PFSK-1 (cell line): ENCODE measurements around the gene MYOF.

Source experiments
- FOXP2 ChIP-seq: optimal IDR thresholded peaks from 2 replicates; pipeline ENCODE3; 2011; ENCODE audit warnings: borderline replicate concordance, control low read depth, inconsistent platforms; ENCODE audit not compliant: insufficient read depth; ENCODE audit errors: extremely low read length, extremely low read depth
- POLR2AphosphoS5 ChIP-seq: IDR thresholded peaks from 2 replicates; pipeline ENCODE4 v1.6.1; 2012; ENCODE audit warnings: low read depth, mild to moderate bottlenecking, control low read depth, low read length, moderate library complexity
- REST ChIP-seq, 2 experiments: IDR thresholded peaks; 2 replicates each; pipeline versions ENCODE4 v1.6.1 to v1.8.0; 2011 to 2012; ENCODE audit warnings: low read depth in 2 of 2, low read length in 2 of 2, control low read depth in 1 of 2, inconsistent platforms in 1 of 2, mild to moderate bottlenecking in 1 of 2, moderate library complexity in 1 of 2; ENCODE audit not compliant: insufficient read depth in 1 of 2
- SIN3A ChIP-seq: IDR thresholded peaks from 2 replicates; pipeline ENCODE4 v1.6.1; 2012; ENCODE audit warnings: mild to moderate bottlenecking, low read length, moderate library complexity, borderline replicate concordance; ENCODE audit not compliant: insufficient read depth
- TAF1 ChIP-seq: IDR thresholded peaks from 2 replicates; pipeline ENCODE4 v1.6.1; 2012; ENCODE audit warnings: low read length, control low read depth, borderline replicate concordance; ENCODE audit not compliant: insufficient read depth

The MYOF gene

GRCh38 chr10:93514521-93514920 is 32.4 kb upstream of the MYOF start:
- no peak for TF ChIP-seq TAF1
- no peak for TF ChIP-seq FOXP2
- no peak for TF ChIP-seq REST (IDR thresholded peaks at IDR 0.05; ENCODE audit: insufficient read depth in 1 of 2, low read depth in 2 of 2, low read length in 2 of 2)
- TF ChIP-seq POLR2AphosphoS5: no peak
- no peak for TF ChIP-seq SIN3A

GRCh38 chr10:93513091-93513490 is 31.0 kb upstream of the MYOF start:
- no peak for TF ChIP-seq SIN3A
- TF ChIP-seq FOXP2: no peak
- no peak for TF ChIP-seq REST (IDR thresholded peaks at IDR 0.05; ENCODE audit: insufficient read depth in 1 of 2, low read depth in 2 of 2, low read length in 2 of 2)
- TF ChIP-seq POLR2AphosphoS5: no peak
- TF ChIP-seq TAF1: no peak

- TF ChIP-seq FOXP2: no peak
- no peak for TF ChIP-seq REST (IDR thresholded peaks at IDR 0.05; ENCODE audit: insufficient read depth in 1 of 2, low read depth in 2 of 2, low read length in 2 of 2)
- no peak for TF ChIP-seq SIN3A
- no peak for TF ChIP-seq TAF1
- TF ChIP-seq POLR2AphosphoS5: no peak
Measured at GRCh38 chr10:93512565-93512964, 30.4 kb upstream of the MYOF start.

GRCh38 chr10:93509816-93510215 is 27.7 kb upstream of the MYOF start:
- TF ChIP-seq REST (IDR thresholded peaks at IDR 0.05; ENCODE audit: insufficient read depth in 1 of 2, low read depth in 2 of 2, low read length in 2 of 2) (no peak), FOXP2 (no peak), POLR2AphosphoS5 (no peak), TAF1 (no peak), SIN3A (no peak)

- TF ChIP-seq POLR2AphosphoS5 (no peak), SIN3A (no peak), TAF1 (no peak), FOXP2 (no peak)
Measured at GRCh38 chr10:93505075-93505474, 22.9 kb upstream of the MYOF start.
